Measurements from ENCODE around the gene KRTAP5-10.
"Not testable (repeated sequence)": the region's sequence is repeated elsewhere in the genome, so short reads cannot be mapped to it uniquely, and the experiment has no call there.

The KRTAP5-10 gene

DNA sequence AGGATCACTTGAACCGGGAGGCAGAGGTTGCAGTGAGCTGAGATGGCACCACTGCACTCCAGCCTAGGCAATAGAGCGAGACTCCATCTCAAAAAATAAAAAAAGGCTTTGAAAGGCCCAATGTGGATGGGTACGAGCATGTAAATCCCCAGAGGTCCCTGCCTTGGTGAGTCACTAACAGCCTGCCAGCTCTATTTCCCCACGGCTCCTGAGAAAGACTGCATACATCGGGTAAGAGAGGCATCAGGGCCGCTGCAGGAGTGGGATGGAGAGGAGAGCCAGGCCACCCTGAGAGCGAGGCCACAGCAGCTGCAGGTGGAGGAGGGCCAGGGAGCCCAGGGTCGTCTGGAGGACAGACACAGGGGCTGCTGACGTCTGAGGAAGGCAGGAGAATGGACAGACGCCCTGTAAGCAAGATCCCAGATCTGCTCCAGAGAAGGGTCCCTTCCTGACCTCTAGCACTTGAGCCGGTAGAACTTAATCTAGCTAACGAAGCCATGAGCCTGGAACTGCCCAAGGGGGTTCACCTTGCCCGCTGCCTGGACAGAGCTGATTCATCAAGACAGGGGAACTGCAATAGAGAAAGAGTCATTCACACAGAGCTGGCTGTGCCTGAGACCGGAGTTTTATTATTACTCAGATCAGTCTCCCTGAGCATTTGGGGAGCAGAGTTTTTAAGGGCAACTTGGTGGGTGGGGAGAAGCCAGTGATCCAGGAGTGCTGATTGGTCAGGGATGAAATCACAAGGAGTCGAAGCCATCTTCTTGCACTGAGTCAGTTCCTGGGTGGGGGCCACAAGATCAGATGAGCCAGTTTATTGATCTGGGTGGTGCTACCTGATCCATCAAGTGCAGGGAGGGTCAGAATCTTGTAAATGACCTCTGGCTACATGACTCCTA is 22.2 kb upstream of the KRTAP5-10 start:
- no peak for DNase-seq

DNA sequence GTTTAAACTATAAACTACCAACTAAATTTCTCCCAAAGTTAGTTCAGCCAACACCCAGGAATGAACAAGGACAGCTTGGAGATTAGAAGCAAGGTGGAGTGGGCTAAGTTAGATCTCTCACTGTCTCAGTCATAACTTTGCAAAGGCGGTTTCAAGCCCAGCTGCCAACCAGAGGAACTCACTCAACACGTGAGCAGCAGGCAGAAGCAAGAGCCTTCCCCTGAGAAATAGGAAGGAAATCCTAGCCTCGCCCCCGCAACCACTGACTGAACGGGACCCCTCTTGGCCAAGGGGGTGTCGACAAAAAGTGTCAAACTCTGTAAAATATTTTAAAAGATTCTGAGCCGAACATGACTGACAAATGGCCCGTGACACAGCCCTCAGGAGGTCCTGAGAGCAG is 21.5 kb upstream of the KRTAP5-10 start:
- no peak for DNase-seq

DNA sequence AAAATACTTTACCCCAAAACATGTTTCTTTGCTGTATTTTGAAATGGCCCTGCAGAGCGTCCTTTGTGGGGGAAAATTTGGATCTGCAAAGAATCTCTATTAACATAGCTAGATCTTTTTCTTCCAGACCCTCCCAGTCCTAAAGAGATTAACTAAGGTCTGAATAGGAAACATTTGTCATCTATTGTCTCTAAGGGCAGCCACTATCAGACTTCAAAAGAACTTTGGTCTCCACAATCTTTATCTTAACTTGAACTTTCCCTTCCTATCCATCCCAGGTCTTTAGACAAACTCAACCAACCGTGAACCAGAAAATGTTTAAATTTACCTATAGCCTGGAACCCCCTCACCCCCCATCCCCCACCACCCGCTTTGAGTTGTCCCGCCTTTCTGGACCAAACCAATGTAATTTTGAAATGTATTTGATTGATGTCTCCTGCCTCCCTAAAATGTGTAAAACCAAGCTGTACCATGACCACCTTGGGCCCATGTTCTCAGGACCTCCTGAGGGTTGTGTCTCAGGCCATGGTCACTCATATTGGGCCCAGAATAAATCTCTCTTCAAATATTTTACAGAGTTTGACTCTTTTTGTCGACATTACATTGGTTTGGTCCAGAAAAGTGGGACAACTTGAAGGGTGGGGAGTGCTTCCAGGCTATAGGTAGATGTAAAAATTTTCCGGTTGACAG is 20.7 kb upstream of the KRTAP5-10 start:
- no peak for DNase-seq

DNA sequence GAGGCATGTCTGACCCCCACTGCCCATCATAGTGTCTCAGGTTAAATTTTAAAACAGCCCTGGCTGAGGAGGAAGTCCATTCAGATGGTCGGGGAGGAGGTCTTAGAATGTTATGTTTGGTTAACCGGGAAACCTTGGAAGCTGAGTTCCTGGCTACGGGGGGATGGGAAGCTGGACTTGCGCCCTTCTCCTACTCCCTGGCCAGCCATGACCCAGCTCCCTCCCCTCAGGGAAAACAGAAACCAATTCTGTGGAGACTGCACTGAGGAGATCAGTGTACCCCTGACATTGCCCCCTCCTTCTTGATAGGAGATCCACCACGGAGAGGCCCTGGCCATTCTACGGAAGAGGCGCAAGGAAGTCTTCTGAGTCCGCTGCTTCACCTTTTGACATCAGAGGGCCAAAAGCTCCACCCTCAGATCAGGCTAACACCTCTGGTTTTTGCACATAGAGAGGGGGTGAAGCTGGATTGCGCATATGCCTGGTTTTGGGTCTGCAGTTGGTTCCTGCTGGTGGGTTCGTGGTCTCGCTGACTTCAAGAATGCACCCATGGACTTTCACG is 19.9 kb upstream of the KRTAP5-10 start:
- no peak for DNase-seq

DNA sequence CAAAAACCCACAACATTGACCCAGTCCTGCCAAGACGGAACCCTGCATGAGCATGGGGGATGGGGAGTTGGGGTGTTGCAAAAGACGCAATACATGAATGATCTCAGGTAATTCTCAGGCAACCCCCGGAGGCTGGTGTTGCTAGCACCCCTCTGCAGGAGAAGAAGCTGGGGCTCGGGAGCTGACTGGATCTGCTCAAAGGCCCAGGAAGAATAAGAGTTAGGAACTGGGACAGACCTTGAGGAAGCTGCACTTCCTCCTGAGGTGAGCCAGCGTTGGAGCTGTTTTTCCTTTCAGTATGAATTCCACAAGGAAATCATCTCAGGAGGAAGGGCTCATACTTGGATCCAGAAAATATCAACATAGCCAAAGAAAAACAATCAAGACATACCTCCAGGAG is 17.2 kb upstream of the KRTAP5-10 start, which contains the start of gene KRTAP5-9:
Gene KRTAP5-9 (plus strand): TSS at position 301 of the 400 bp plus-strand sequence. CDS start 238 bp downstream, outside the sequence.
- no peak for DNase-seq

DNA sequence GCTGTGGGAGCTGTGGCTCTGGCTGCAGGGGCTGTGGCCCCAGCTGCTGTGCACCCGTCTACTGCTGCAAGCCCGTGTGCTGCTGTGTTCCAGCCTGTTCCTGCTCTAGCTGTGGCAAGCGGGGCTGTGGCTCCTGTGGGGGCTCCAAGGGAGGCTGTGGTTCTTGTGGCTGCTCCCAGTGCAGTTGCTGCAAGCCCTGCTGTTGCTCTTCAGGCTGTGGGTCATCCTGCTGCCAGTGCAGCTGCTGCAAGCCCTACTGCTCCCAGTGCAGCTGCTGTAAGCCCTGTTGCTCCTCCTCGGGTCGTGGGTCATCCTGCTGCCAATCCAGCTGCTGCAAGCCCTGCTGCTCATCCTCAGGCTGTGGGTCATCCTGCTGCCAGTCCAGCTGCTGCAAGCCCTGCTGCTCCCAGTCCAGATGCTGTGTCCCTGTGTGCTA is 16.6 kb upstream of the KRTAP5-10 start:
- DNase-seq = no peak

DNA sequence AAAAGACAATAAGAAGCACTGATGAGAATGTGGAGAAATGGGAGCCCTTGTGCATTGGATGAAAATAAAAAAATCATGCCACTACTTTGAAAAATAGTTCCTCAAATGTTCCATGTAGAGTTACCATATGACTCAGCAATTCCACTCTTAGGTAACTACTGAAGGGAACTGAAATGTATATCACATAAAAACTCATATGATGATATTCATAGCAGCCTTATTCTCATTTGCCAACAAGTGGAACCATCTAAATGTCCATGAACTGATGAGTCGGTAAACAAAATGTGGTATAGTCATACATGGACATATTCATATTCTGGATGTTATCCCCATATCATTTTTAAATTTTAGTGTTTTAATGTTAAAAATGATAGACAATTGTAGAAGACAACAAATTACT is 13.7 kb upstream of the KRTAP5-10 start:
- DNase-seq = no peak

DNA sequence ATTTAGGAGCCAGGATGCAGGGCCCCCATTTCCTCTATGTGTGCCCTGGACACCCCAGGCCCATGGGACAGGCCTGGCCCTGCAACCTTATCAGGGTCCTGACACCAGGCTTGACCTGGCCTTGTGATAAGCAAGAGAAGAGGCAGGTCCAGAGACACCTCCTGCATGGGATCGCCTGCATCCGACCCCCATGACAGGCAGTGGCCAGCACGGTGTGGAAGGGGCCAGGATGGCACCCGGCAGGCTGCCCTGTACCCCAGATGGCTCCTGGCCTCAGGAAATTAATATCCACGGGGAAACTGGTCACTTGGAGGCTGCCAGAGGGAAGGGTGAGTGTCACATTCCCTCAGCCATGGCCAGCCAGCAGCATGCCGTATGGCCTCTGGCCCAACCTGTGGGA is 10.4 kb upstream of the KRTAP5-10 start:
- no peak for DNase-seq

DNA sequence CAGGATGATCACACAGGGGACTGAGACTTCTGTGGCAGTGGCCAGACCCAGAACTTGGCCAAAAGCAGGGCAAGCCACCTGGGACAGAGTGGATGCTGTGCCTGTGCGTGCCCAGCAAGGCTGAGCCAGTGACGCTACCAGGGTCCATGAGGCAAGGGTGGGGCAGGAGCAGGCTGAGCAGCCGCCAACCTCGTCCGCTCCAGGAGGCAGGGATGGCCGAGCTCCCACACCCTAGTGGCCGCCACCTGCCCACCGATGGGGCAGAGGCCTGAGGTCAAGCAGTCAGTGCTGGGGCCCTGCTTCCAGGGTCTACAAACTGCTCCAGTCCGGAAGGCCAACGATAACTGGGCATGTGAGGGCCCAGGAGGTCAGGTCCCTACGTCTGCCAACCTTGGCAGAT is 9.9 kb upstream of the KRTAP5-10 start:
- no peak for DNase-seq

DNA sequence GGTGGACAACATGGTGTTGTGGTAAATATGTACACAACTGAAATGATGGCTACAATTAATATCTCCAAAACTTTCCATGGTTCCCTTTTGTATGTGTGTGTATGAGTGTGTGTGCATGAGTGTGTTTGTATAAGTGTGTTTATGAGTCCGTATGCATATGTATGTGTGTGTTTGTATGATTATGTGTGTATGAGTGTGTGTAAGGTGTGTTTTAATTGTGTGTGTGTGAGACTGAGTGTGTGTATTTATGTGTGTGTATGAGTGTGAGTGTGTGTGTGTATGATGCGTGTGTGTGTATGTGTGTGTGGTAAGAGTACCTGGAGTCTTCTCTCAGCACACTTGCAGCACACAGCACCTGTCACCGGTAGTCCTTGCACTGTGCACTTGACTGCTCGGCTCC is 9.3 kb upstream of the KRTAP5-10 start:
- no peak for DNase-seq

DNA sequence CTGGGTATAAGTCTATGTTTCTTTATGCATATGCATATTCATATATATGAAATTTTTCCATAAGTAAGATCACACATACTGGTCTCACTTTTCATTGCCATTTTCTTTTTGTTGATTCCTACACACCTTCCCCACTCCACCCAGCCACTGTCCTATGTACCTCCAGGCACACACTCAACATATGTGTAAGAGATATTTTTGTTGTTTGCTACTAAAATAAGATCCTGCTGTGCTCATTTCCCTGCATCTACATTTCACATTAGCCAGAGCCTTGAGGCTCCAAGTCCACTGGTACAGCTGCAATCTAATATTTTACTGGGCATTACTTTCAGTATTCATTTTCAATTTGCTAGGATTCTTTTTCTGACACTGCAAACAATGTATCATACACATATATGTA is 8.1 kb upstream of the KRTAP5-10 start:
- no peak for DNase-seq

DNA sequence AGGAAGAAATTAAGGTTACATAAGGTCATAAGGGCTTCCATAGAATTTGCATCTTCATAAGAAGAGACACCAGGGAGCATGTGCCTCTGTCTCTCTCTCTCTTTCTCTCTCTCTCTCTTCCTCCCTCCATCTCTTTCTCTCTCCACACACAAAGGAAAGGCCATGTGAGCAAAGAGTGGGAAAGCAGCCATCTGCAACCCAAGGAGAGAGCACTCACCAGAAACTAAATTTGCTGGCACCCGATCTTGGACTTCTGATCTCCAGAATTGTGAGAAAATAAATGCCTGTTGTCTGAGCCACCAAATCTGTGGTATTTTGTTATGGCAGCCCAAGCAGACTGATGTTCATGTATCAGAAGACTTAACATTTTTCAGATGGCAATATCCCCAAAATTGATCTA is 6.4 kb upstream of the KRTAP5-10 start:
- no peak for DNase-seq

DNA sequence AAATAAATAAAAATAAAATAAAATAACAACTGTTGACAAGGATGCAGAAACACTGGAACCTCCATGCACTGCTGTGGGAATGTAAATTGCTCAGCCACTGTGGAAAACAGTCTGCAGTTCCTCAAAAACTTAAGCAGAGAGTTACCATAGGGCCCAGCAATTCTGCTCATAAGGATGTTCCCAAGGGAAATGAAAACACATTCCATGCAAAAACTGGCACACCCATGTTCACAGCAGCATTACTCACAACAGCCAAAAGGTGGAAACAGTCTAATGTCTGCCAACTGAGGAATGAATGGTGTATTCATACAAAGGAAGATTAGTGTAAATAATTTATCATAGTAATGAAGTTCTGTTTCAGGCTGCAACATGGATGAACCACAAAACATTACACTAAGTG is 3.2 kb upstream of the KRTAP5-10 start:
- no peak for DNase-seq

DNA sequence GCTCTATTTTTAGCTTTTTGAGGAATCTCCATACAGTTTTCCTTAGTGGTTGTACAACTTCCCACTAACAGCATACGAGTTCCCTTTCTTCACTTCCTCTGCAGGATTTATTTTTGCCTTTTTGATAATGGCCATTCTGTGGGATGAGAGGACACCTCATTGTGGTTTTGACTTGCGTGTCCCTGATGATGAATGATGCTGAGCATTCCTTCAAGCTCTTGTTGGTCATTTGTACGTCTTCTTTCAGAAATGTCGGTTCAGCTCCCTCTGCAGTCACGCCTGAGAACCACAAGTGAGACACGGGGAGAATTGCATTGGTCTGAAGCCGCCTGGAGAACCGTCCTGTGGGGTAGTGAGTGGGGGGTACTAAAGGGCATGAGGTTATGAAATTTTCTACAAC is 2.0 kb upstream of the KRTAP5-10 start:
- no peak for DNase-seq

DNA sequence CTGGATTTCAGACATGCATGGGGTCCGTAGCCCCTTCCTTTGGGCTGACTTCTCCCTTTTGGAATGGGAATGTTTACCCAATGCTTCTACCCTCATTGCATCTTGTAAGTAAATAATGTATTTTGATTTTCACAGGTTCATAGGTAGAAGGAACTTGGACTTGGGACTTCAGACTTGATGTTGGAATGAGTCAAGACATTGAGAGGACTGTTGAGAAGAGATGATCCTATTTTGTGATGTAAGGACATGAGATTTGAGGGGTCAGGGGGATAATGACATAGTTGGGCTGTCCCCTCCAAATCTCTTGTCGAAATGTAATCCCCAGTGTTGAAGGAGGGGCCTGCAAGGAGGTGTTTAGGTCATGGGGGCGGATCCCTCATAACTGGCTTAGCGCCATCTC is 933 bp upstream of the KRTAP5-10 start:
- no peak for DNase-seq

DNA sequence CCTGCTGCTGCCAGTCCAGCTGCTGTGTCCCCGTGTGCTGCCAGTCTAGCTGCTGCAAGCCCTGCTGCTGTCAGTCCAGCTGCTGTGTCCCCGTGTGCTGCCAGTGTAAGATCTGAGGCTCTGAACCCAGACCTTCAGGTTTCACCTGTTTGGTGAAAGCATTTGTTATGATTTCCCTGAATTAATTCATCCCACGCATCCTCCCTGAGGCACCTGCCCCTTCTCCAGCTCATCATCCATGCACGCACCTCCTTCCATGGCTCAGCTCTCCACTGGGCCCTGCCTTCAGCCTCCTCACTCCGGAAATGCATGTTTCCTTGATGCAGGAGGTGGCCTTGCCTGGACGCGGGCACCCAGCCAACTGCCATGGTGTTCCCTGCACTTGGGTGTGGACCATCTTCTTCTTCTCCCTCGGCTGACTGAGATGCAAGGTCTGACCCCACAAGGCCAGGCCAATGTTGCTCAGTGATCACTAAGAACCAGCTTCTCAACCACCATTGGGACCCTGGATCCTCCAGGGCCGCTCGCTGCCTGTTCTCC is 788 bp downstream of the KRTAP5-10 start:
- no peak for DNase-seq

DNA sequence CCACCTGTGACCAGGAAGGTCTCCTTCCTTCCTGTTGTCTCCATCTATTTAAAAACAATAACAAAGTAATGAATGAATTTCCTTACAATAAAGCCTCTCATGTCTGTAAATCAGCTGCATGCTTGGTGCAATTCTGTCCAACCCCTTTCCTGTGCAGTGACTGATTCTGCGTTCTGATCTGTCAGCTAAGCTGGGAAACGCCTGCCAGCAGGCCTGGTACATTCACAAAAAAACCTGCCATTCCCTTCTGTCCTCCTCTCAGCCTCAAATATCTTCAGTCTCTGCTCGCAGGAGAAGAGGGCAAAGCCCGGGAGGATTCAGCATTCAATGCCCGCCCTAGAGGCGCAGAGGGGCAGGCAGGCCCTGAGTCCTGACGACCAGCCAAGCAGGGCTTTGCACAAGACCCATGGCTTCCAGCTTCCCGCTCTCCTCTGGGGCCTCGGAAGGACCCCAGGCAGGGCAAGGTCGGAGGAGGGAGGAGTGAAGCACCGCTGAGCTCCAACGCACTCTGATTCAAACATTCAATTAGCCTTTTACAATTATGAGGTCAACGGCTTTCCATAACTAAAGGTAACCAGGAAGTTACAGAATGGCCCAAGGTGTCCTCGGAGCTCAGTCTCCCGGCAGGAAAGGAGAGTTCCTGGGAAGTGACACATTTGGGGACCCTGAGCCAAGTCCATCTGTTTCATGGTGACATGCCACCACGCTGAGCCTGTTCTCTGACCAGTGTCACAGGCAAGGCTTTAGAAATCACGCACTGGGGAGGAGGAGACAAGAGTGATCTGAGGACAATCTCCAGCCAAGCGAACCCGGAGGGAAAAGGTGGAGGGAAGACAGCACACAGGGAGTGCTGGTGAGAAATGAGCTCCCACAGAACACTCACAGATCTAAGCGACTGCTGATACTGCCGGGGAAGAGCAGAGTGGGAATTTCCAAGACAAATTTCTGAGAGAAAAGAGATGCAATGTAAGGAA is 1.6 kb downstream of the KRTAP5-10 start:
- DNase-seq = not testable (repeated sequence)

DNA sequence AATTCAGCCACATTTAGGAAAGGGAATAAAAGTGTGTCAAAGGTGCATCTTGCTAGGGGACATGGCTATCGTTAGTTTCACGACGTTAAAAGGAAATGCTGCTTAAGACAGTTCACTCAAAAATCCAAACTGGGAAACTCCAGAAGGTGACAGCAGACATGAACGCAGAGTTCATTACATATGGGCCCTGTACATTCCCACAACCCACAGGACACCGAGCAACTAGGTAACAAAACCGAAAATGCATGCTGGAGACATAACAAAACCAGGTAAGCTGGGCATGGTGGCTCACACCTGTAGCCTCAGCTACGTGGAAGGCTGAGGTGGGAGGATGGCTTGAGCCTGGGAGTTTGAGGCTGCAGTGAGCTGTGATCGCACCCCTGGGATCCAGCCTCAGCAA is 2.3 kb downstream of the KRTAP5-10 start:
- DNase-seq = not testable (repeated sequence)

DNA sequence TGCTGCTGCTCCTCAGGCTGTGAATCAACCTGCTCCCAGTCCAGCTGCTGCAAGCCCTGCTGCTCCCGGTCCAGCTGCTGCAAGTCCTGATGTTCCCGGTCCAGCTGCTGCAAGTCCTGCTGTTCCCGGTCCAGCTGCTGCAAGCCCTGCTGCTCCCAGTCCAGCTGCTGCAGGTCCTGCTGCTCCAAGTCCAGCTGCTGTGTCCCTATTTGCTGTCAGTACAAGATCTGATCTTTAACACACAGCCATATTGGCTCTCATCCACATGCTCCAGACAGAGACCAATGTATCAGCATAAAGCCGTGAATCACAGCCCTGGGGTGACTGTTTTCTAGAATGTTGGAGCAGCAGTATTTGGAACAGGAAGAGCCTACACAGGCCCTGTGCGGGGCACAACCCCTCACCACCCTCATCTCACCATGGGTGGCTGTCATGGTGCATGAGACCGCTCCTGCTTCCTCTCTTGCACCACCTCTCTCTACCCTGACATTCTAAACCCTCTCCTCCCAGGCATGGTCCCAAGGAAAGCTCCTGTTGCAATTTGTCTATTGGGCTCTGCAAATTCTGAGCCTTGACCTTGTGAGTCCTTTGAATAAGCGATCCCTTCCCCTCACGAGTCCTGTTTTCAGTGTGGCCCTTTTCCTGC is 3.5 kb downstream of the KRTAP5-10 start:
- DNase-seq = no peak

DNA sequence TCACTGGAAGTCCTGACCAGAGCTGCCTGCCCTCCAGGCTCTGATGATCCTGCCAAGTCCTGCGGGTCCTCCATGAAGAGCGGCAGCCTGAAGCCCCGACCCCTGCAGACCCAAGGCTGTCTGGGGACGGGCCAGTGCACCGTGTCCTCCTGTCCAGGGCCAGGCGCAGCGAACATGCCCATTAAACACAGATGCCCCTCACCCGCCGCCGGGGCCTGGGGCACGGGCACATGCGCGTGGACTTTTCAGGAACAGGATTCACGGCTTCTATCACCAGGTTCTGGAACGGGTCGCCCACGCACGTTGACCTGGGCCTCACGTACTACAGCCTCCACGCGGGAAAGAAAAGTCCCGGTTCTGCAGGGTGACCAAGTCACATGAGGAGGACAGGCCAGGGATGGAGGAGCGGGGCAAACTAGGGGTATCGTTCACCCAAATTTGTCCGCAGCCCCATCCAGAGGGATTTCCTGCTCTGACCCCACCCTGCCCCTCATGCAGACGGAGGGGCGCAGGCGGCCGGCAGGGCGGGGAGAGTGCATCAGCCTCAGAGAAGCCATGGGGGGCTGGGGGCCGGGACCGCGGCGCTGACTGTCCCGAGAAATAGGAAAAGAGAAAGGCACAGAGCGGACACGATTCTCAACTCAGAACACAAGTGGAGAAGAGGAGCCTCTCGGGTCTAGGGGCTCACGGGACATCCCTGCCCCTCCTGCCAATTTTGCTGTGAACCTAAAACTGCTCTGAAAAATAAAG is 5.9 kb downstream of the KRTAP5-10 start:
- not testable (repeated sequence) for DNase-seq

DNA sequence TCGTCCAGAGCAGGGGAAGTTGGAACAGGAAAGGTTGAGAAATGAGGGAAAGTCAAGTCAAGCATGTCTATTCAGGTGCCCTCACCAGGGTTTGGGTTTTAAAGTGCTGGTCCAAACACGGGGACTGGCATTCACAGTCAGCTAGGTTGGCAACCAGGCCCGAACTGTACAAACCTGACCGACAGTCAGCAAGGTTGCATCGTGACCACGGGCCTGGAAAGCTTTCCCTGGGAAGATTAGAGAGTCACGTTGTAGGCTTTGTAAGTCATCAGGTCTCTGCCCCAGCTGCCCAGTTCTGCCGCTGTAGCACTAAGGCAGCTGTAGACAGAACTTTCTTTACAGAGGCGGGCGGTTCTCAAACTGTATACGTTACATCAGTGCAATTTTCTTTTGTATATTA is 7.4 kb downstream of the KRTAP5-10 start:
- DNase-seq = no peak

Data from activated CD8-positive, alpha-beta memory T cell treated with anti-CD3 and anti-CD28 coated beads, Interleukin-2, amount 50 U/mL, for 48 hours (primary cell).